Measurements from ENCODE around the gene LDLRAD3.

The LDLRAD3 gene

DNA sequence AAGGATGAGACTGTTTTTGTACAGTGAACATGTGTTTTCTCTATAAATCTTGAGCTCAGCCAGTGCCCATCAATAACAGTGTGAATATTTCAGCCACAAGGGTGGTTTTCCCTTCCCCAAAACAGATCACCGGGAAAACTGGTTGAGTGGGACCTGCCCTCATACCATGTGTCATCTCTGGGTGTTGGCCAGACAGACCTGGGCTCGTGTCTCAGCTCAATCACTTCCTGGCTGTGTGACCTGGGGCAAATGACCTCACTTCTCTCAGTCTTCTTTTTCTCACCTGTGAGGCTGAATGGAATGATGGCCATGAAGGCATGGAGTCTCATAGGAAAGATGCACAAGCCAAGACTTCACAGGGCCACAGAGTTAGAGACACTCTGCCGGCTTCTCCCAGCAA is 270.6 kb downstream of the LDLRAD3 start:
- WGBS (ENCODE audit: insufficient coverage): 88% methylated on average over 3 of the region's 3 CpGs
- Histone ChIP-seq H3K4me1 (ENCODE audit: control extremely low read depth in 1 of 4, control insufficient read depth in 4 of 4, insufficient read depth in 4 of 4, low read length in 3 of 4) (no peaks in the 10 kb centered on the region), H3K9me3 (ENCODE audit: control extremely low read depth in 1 of 5, control insufficient read depth in 4 of 5, insufficient read depth in 2 of 5, low read depth in 1 of 5, low read length in 4 of 5) (peaks cover 0 to 2% (median 0%) of the 10 kb centered on the region in 5 experiments), H3K27me3 (replicated peaks in 2 of 5; ENCODE audit: control insufficient read depth in 4 of 5, insufficient read depth in 5 of 5, low read length in 4 of 5) (peaks cover 0 to 3% (median 2%) of the 10 kb centered on the region in 5 experiments), H3K4me3 (ENCODE audit: control insufficient read depth in 1 of 7, extremely low read depth in 1 of 7, insufficient read depth in 4 of 7, low read depth in 2 of 7, low read length in 6 of 7) (no peak overlapping the region), H3K36me3 (ENCODE audit: control insufficient read depth in 4 of 4, insufficient read depth in 4 of 4, low read length in 3 of 4) (no peaks in the 10 kb centered on the region), H3K27ac (ENCODE audit: insufficient read depth in 1 of 2, low read depth in 1 of 2, low read length in 2 of 2, poor library complexity in 1 of 2, severe bottlenecking in 2 of 2) (no peak overlapping the region)
- ChIA-PET CTCF (interaction anchor here (1.0 kb wide), 1 partner anchor 9 kb away, joined by 3 read pairs; no protein-coding TSS in a partner anchor), POLR2A (no interaction called here)
- DNase-seq: no peak

DNA sequence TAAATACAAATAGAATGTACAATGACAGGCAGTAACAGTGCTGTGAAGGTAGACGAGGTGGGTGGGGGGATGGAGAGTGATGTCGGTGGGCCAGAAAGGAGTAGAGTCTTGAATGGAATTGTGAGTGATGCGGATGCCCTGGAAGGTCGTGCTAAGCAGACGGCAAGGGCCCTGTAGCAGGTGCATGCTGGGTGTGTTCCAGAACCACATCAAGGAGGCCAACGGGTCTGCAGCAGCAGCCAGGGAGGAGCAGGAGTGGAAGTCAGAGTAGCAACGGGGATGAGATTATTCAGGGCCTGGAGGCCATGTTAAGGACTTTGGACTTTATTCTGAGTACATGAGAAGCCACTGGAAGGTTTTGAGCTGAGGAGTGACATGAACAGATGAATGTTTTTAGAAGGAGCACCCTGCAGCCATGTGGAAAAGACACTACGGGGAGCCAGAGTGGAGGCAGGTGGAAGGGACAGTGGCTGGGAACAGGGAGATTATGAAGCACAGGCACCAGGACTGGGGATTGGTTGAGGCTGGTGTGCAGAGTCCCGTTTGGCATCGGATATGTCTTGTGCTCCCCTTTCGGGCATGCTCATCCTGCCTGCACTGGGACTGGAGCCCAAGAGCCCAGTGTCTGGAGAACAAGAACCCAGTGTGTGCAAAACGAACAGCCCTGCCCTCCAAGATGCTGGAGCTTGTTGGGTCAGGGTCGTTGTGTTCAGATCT is 271.3 kb downstream of the LDLRAD3 start:
- H3K27me3 ChIP-seq (replicated peaks in 2 of 5; ENCODE audit: control insufficient read depth in 4 of 5, insufficient read depth in 5 of 5, low read length in 4 of 5): peaks cover 0 to 3% (median 2%) of the 10 kb centered on the region in 5 experiments
- DNase-seq: no peak
- H3K4me3 ChIP-seq (ENCODE audit: control insufficient read depth in 1 of 7, extremely low read depth in 1 of 7, insufficient read depth in 4 of 7, low read depth in 2 of 7, low read length in 6 of 7): no peak overlapping the region
- no peak overlapping the region for H3K27ac ChIP-seq (ENCODE audit: insufficient read depth in 1 of 2, low read depth in 1 of 2, low read length in 2 of 2, poor library complexity in 1 of 2, severe bottlenecking in 2 of 2)
- WGBS (ENCODE audit: insufficient coverage): 96% methylated on average over 12 of the region's 13 CpGs
- peaks cover 0 to 4% (median 2%) of the 10 kb centered on the region in 5 experiments for H3K9me3 ChIP-seq (ENCODE audit: control extremely low read depth in 1 of 5, control insufficient read depth in 4 of 5, insufficient read depth in 2 of 5, low read depth in 1 of 5, low read length in 4 of 5)
- CTCF ChIA-PET: interaction anchor here (1.0 kb wide), 1 partner anchor 9 kb away, joined by 3 read pairs; no protein-coding TSS in a partner anchor
- H3K36me3 ChIP-seq (ENCODE audit: control insufficient read depth in 4 of 4, insufficient read depth in 4 of 4, low read length in 3 of 4): no peaks in the 10 kb centered on the region
- POLR2A ChIA-PET: no interaction called here
- H3K4me1 ChIP-seq (ENCODE audit: control extremely low read depth in 1 of 4, control insufficient read depth in 4 of 4, insufficient read depth in 4 of 4, low read length in 3 of 4): no peaks in the 10 kb centered on the region

DNA sequence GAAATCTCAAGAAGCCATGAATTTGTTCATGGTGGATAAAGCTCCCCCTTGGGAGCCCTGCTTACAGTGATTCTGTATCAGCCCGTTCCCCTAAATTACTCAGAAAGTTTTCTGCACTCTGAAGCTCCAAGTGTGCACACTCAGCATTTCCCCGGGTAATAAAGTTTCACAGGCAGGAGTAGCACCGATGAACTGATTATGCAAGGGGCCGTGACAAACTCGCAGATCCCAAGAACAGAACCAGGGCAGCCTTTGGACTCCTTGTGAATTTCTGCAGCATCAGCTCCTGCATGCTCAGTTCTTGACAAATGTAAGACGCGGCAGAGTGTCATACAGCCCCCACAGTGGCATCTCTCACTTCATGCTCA is 271.8 kb downstream of the LDLRAD3 start:
- 97% methylated on average over 7 of the region's 7 CpGs for WGBS (ENCODE audit: insufficient coverage)
- H3K4me3 ChIP-seq (ENCODE audit: control insufficient read depth in 1 of 7, extremely low read depth in 1 of 7, insufficient read depth in 4 of 7, low read depth in 2 of 7, low read length in 6 of 7): no peak overlapping the region
- H3K4me1 ChIP-seq (ENCODE audit: control extremely low read depth in 1 of 4, control insufficient read depth in 4 of 4, insufficient read depth in 4 of 4, low read length in 3 of 4): no peaks in the 10 kb centered on the region
- DNase-seq: no peak
- ChIA-PET CTCF (interaction anchor here (0.7 to 1.0 kb wide), 2 partner anchors 9 to 91 kb away, joined by 3 to 4 read pairs; no protein-coding TSS in a partner anchor), POLR2A (no interaction called here)
- peaks cover 0 to 8% (median 4%) of the 10 kb centered on the region in 5 experiments for H3K9me3 ChIP-seq (ENCODE audit: control extremely low read depth in 1 of 5, control insufficient read depth in 4 of 5, insufficient read depth in 2 of 5, low read depth in 1 of 5, low read length in 4 of 5)
- no peaks in the 10 kb centered on the region for H3K36me3 ChIP-seq (ENCODE audit: control insufficient read depth in 4 of 4, insufficient read depth in 4 of 4, low read length in 3 of 4)
- H3K27ac ChIP-seq (ENCODE audit: insufficient read depth in 1 of 2, low read depth in 1 of 2, low read length in 2 of 2, poor library complexity in 1 of 2, severe bottlenecking in 2 of 2): no peak overlapping the region
- peaks cover 0 to 3% (median 2%) of the 10 kb centered on the region in 5 experiments for H3K27me3 ChIP-seq (replicated peaks in 2 of 5; ENCODE audit: control insufficient read depth in 4 of 5, insufficient read depth in 5 of 5, low read length in 4 of 5)

DNA sequence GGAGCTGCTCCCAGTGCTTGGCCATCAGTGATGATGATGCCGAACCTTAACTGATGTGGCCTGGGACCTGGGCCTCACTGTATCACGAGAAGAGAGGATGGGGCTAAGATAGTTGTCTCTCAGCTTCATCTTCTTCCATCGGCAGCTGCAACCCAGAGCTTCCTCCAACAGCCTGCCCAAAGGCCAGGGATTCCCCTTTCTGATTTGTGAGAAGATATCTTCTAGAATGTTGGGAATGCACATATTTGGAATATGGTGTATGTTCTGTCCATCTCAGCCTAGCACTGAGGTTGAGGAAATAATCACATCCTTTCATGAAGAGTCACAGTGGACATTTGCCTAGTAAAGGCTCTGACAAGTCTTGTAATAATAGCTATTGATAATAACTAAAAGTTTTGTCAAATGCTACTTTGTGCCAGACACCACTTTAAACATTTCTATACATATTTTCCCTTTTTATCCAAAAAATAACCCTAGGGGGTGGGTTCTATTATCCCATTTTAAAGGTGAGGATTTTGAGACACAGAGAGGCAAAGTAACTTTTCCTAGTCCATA is 272.3 kb downstream of the LDLRAD3 start:
- no peaks in the 10 kb centered on the region for H3K4me1 ChIP-seq (ENCODE audit: control extremely low read depth in 1 of 4, control insufficient read depth in 4 of 4, insufficient read depth in 4 of 4, low read length in 3 of 4)
- no peak for DNase-seq
- ChIA-PET CTCF (interaction anchor here (0.7 to 1.0 kb wide), 2 partner anchors 9 to 91 kb away, joined by 3 to 4 read pairs; no protein-coding TSS in a partner anchor), POLR2A (interaction anchor here (0.6 kb wide), 1 partner anchor 23 kb away, joined by 3 read pairs; no protein-coding TSS in a partner anchor)
- H3K9me3 ChIP-seq (ENCODE audit: control extremely low read depth in 1 of 5, control insufficient read depth in 4 of 5, insufficient read depth in 2 of 5, low read depth in 1 of 5, low read length in 4 of 5): peaks cover 0 to 8% (median 4%) of the 10 kb centered on the region in 5 experiments
- peaks cover 0 to 3% (median 2%) of the 10 kb centered on the region in 5 experiments for H3K27me3 ChIP-seq (replicated peaks in 2 of 5; ENCODE audit: control insufficient read depth in 4 of 5, insufficient read depth in 5 of 5, low read length in 4 of 5)
- 100% methylated on average over 2 of the region's 3 CpGs for WGBS (ENCODE audit: insufficient coverage)
- no peak overlapping the region for H3K4me3 ChIP-seq (ENCODE audit: control insufficient read depth in 1 of 7, extremely low read depth in 1 of 7, insufficient read depth in 4 of 7, low read depth in 2 of 7, low read length in 6 of 7)
- no peaks in the 10 kb centered on the region for H3K36me3 ChIP-seq (ENCODE audit: control insufficient read depth in 4 of 4, insufficient read depth in 4 of 4, low read length in 3 of 4)
- H3K27ac ChIP-seq (ENCODE audit: insufficient read depth in 1 of 2, low read depth in 1 of 2, low read length in 2 of 2, poor library complexity in 1 of 2, severe bottlenecking in 2 of 2): no peak overlapping the region

DNA sequence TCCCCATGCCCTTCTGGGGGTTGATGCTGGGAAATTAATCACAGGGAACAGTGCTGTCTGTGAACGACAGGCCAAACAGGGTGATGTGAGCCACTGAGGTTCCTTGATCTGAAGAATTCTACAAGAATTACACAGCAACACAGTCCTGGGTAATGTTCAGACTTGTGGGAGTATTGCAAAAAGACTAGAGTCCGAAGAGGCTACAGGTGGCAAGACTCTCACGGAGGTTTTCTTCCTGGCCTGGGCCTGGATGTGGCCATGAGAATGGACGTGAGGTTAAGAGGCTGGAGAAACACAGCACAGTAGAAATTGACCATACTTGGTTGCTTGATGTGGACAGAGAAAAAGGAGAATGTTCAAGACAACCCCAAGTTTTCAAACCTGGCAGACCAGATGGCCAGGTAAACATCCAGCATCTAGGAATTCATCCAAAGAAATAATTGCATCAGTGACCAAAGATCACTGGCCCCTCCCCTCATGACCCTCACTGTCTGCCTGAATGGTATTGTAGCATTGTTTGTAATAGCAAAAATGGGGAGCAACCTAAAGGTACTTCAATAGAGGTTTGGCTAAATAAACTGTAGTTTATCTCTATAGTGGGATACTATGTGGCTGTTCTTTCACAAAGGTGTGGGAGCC is 274.5 kb downstream of the LDLRAD3 start:
- POLR2A ChIA-PET: no interaction called here
- Histone ChIP-seq H3K4me3 (ENCODE audit: control insufficient read depth in 1 of 7, extremely low read depth in 1 of 7, insufficient read depth in 4 of 7, low read depth in 2 of 7, low read length in 6 of 7) (no peak overlapping the region), H3K27ac (ENCODE audit: insufficient read depth in 1 of 2, low read depth in 1 of 2, low read length in 2 of 2, poor library complexity in 1 of 2, severe bottlenecking in 2 of 2) (no peak overlapping the region), H3K27me3 (replicated peaks in 2 of 5; ENCODE audit: control insufficient read depth in 4 of 5, insufficient read depth in 5 of 5, low read length in 4 of 5) (peaks cover 0 to 5% (median 3%) of the 10 kb centered on the region in 5 experiments), H3K36me3 (ENCODE audit: control insufficient read depth in 4 of 4, insufficient read depth in 4 of 4, low read length in 3 of 4) (no peaks in the 10 kb centered on the region), H3K9me3 (ENCODE audit: control extremely low read depth in 1 of 5, control insufficient read depth in 4 of 5, insufficient read depth in 2 of 5, low read depth in 1 of 5, low read length in 4 of 5) (peaks cover 0 to 8% (median 4%) of the 10 kb centered on the region in 5 experiments), H3K4me1 (ENCODE audit: control extremely low read depth in 1 of 4, control insufficient read depth in 4 of 4, insufficient read depth in 4 of 4, low read length in 3 of 4) (no peaks in the 10 kb centered on the region)
- CTCF ChIA-PET: interaction anchor here (1.4 kb wide), 1 partner anchor 21 kb away, joined by 3 read pairs; no protein-coding TSS in a partner anchor
- 100% methylated on average over 2 of the region's 4 CpGs for WGBS (ENCODE audit: insufficient coverage)
- no peak for DNase-seq

DNA sequence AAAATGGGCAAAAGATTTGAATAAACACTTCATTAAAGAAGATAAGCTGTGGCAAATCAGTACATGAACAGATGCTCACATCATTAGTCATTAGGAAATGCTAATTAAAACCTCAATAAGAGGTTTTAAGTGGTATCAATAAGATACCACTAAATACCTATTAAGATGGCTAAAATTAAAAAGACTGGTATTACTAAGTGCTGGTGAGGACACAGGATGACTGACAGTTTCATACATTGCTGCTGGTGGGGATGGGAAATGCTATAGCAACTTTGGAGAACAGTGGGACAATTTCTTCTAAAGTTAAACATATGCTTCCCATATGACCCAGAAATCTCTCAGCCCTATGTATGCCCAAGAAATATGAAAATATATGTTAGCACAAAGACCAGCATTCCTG is 276.1 kb downstream of the LDLRAD3 start:
- ChIA-PET POLR2A (no interaction called here), CTCF (no interaction called here)

More for the DNA sequence above, 276.1 kb downstream of the LDLRAD3 start:
- DNase-seq: no peak
- Histone ChIP-seq H3K27me3 (replicated peaks in 2 of 5; ENCODE audit: control insufficient read depth in 4 of 5, insufficient read depth in 5 of 5, low read length in 4 of 5) (peaks cover 0 to 4% (median 3%) of the 10 kb centered on the region in 5 experiments), H3K4me3 (ENCODE audit: control insufficient read depth in 1 of 7, extremely low read depth in 1 of 7, insufficient read depth in 4 of 7, low read depth in 2 of 7, low read length in 6 of 7) (no peak overlapping the region), H3K9me3 (ENCODE audit: control extremely low read depth in 1 of 5, control insufficient read depth in 4 of 5, insufficient read depth in 2 of 5, low read depth in 1 of 5, low read length in 4 of 5) (peaks cover 0 to 8% (median 4%) of the 10 kb centered on the region in 5 experiments), H3K27ac (ENCODE audit: insufficient read depth in 1 of 2, low read depth in 1 of 2, low read length in 2 of 2, poor library complexity in 1 of 2, severe bottlenecking in 2 of 2) (no peak overlapping the region), H3K36me3 (ENCODE audit: control insufficient read depth in 4 of 4, insufficient read depth in 4 of 4, low read length in 3 of 4) (no peaks in the 10 kb centered on the region), H3K4me1 (ENCODE audit: control extremely low read depth in 1 of 4, control insufficient read depth in 4 of 4, insufficient read depth in 4 of 4, low read length in 3 of 4) (no peaks in the 10 kb centered on the region)

All from common myeloid progenitor, CD34-positive (primary cell).